Kasumi-1 (cell line): Measurements from ENCODE around the gene CDC6.
A peak's percentile ranks its signal among the peaks of the same experiment; 100 is the strongest.

ENCODE experiments used
- DNase-seq, 2 experiments: peaks; one replicate each; lab custom pipeline; 2025; lab: John Stamatoyannopoulos, UW

The CDC6 gene

DNA sequence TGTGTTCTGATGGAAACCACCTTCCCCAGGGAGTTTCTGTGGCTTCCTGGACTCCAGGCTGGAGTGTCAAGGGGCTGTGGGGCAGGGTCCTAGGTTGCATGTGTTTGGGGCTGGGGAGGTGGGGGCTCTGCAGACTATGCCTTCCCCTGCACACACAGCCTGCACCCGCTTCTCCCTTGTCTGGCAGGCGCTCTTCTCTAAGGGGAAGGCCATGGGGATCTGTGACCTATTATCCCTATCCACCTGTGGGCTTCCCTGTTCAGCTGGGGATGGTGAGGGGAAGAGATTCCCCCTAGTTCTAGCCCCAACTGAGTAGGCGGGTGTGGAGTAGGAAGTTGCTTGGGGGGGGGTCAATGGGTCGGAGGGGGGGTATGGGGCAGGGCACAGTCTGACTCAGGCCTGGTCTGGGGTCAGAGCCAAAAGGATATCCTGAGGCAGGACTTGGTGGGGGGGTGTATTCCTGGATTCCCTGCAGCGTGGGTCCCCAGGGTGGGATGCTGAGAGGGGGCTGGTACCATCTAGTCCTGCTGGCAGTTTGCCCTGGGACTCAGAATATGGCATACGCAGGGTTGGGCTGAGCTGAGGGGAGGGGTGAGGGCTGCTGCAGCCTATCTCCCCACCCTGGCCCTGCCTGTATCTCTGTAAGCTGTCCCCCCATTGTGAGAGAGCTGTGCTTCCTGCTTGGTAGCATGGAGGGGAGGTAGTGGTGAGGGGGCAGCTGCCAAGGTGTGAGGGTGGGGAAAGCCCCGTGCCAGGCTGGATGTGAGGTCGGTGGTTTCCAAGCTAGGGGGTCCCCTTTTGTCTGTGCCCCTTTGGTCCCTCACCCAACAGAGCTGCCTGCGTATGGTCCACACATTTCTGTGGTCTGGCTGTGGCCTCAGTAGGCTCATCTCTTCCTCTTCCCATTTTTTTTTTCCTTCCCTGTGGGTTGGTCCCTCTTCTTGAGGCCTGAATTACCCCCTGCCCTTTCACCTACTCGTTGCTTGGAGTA is 36.0 kb downstream of the CDC6 start:
- peak; percentile 33 to 46 for DNase-seq

DNA sequence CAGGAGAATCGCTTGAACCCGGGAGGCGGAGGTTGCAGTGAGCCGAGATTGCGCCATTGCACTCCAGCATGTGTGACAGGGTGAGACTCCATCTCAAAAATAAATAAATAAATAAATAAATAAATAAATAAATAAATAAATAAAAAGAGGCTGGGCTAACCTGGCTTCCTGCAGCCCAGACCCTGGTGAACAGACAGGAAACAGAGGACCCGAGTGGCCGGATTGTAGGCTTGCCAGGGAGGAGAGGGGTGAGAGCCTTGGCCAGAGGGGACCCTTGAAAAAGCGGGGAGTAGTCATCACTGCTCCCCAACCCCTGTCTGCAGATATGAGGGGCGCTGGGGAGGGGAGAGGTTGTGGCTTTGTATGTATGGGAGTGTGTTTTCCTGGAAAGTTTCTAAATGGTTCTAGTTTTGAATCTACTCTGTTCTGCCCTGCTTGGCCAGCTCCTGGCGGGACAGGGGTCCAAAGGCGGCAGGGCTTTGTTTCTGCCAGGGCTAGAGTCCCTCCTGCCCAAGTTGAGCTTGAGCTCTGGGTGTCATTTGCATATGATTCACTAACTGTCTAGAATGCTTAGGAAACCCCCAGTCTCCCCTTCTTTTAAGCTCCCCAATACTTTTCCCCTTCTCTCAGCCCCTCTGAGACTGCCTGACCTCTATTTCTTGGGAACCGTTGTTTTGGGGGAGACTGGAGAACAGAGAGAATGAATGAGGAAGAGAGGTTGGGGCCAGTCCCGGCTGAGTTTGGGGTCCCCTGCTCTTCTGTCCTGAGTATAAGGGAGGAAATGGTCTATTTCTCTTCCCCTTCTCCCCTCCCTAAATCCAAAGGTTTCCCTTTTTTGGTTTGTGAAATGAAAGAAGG is 37.7 kb downstream of the CDC6 start:
- no peak for DNase-seq

DNA sequence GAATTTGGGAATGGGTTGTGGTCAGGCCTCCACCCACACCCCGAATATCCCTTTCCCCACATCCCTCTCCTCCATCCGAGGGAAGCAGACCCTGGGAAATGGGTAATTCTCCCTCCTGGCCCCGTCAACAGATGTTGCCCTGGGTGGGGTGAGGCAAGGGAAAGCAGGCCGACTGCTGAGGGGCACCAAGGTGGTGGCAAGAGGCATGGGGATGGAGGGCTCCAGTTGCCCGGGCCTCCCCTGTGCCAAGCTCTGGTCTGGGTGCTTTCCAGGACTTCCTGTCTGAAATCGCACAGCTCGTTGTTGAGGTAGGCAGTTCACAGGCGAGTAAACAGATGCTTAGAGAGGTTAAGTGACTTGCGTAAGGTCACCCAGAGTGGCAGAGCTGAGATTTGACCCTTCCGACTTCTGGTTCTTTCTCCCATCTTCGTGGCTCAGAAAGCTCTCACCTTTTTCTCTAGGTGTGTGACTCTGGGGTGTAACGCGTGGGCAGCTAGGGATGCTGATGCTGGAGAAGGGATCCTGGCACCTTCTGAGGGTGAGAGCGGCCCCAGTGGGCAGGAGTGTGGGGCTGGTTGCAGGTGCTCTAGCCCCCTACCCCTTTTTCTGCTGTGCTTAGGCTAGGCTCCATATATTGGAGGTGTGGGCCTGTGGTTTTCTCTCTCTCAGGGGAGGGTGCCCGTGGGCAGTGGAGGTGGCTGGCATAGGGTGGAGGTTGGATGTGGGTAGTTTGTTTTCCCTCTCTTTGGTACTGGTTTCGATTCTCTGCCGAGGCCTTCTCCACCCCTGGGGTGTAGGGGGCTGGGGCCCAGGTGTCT is 38.5 kb downstream of the CDC6 start:
- DNase-seq: no peak

DNA sequence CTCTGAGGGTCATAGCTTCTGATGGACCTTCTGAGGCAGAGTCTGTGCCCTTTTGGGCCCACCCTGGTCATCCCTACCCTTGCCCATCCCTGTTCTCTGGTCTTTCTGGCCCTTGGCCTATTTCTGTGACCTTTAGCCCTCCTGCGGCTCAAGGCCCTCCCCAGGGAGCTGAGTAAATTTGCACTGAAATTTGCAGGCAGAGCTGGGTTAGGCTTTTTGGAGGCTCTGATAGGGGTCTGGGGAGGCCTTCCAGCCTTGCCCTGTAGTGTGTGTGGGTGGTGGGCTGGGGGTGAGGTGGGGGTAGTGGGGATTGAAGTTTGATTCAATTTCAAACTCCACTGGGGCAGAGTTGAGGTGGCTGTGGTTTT is 39.1 kb downstream of the CDC6 start:
- no peak for DNase-seq

DNA sequence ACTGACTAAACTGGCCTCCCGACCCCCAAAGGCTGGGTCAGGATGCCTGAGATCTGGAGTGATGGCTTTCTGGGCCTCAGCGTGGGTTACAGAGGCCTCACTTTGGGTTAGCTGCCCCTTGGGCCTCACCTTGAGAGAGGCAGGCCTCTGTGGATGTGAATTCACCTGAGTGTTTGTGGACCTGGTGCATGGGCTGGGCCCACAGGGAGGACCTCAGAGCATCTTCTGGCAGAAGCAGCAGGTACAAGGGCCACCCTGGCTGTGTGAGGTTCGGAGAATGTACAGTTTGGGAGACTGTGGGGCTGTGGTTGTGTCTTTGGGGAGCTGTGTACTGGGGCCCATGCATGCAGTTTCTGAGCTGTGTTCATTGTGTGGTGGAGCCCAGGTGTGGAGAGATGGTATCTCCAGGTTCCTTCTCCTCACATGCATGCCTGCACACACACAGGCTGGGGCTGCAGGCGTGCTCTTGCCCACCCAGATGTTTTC is 39.6 kb downstream of the CDC6 start:
- no peak for DNase-seq

DNA sequence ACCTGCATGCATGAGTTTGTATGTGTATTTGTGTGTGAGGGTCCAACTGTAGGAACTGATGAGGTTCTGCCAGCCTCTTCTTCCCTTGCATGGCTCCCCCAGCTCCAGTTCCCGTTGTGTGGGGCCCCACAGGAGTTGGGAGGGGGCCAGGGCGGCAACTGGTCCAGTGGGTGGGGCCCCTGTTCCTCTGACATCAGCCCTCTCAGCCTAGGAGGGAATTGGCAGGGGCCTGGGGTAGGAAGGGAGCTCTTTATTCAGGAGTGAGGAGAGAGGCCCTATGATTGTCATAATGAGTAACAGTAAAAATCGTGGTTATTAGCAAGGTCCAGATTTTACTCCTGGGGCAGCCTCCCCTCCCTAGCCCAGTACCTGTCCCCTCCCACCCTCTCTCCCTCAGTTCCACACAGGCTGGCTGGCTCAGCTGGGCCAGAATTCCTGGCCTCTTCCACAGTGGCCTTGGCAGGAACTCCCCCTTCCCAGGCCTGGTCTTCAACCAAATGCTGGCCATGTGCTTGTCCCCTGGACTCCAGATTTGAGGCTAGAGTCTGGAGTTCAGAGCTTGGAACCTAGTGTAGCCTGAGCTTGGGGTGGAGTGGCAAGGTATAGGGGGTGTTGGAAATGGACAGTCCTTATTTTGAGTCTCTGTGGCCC is 40.2 kb downstream of the CDC6 start:
- DNase-seq: no peak

DNA sequence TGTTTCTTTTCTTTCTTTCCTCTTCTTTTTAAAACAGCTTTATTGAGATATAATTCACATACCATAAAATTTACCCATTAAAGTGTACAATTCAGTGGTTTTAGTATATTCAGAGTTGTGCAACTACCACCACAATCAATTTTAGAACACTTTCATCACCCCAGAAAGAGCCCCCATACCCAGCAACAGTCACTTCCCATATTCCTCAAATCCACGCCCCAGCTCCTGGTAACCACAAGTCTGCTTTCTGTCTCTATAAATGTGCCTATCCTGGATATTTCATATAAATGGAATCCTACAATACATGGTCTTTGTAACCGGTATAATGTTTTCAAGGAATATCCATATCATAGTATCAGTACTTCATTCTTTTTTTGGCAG is 40.7 kb downstream of the CDC6 start:
- DNase-seq: no peak

DNA sequence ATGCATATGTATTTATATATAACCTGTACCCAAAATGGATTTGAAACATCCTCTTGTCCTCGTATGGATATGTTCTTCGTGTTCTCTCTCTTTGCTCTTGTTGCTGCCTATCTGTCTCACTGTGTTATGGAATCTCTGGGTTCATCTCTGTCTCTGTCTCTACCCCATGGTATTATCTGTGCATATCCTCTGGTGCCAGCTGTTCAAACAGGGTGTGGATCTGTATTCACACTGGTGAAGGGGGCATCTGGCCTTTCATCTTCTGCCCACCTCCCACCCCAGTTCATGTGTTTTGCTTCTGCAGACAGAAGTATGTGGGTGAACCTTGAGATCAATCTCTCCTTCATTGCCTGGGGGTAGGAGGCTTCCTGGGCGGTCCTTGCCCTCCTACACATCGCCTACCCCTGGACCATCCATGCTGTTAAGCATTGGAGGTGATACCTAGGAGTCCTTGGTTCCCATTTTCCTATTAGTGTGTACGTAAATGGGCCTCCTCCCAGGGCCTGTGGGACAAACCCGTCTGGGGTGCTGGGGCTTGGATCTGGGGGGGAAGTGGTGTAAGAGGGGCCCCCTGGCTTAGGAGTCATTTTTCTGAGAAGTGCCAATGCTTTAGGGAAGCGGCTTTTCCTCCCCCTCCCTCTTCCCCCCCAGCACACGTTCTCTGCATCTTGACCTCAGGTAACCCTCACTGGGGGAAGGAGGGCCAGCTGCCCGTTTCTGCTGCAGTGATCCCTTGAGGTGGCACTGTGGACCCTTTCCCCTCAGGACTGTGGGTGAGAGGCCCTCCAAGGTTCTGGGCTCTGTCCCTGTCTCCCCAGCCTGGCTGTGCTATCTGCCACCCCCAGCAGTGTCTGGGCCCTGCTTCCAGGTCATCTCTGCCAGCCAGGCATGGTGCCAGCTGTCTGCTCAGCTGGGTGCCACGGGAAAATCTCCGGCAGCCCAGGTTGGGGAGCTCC is 42.4 kb downstream of the CDC6 start:
- peak; percentile 75 to 81 for DNase-seq

DNA sequence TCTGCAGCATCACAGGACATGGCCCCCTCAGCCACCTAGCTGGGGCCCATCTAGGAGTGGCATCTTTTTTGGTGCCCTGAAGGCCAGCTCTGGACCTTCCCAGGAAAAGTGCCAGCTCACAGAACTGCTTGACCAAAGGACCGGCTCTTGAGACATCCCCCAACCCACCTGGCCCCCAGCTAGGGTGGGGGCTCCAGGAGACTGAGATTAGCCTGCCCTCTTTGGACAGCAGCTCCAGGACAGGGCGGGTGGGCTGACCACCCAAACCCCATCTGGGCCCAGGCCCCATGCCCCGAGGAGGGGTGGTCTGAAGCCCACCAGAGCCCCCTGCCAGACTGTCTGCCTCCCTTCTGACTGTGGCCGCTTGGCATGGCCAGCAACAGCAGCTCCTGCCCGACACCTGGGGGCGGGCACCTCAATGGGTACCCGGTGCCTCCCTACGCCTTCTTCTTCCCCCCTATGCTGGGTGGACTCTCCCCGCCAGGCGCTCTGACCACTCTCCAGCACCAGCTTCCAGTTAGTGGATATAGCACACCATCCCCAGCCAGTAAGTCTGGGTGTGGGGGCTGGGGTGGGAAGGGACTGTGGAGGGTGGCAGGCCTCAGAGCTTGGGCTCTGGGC is 43.3 kb downstream of the CDC6 start:
- no peak for DNase-seq

DNA sequence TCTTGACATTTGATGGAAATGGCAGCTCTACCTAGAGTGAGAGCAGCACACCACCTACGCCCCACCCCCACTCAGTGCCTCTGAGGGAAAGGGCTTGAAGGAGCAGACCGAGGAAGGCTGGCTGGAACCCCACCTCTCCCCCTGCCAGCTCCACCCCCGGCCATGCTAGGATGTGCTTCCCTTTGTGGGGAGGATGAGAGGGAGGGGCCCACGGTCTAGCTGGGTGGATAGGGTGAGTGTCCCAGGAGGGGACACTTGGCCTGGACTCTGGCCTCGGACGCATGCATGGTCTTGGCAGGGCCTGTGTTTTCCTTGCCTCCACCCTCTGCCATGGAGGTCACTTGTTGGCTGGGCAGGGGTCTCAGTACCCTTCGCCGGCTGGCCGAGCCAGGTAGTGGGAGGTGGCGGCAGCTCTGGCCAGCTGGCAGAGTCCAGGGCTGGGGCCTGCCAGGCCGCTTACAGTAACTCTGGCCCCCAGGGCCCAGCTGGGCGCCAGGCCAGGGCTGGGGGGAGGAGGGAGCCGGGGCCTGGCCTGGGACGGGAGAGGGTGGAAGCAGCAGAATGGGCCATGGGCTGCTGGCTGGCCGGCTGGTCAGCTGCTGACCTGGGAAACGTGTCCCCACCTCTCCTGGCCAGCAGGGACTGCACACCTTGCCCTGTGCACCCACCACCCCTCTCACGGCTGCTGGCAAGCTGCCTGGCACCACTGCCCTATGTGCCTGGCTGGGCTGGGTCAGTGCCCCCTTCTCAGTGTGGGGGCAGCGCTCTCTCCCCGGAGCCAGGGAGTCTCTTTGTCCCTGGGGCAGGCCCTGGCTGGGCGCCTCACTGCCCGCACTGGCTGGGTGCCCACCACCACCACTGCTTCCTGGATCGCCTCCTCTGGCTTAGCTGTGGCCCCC is 44.3 kb downstream of the CDC6 start:
- DNase-seq: no peak

DNA sequence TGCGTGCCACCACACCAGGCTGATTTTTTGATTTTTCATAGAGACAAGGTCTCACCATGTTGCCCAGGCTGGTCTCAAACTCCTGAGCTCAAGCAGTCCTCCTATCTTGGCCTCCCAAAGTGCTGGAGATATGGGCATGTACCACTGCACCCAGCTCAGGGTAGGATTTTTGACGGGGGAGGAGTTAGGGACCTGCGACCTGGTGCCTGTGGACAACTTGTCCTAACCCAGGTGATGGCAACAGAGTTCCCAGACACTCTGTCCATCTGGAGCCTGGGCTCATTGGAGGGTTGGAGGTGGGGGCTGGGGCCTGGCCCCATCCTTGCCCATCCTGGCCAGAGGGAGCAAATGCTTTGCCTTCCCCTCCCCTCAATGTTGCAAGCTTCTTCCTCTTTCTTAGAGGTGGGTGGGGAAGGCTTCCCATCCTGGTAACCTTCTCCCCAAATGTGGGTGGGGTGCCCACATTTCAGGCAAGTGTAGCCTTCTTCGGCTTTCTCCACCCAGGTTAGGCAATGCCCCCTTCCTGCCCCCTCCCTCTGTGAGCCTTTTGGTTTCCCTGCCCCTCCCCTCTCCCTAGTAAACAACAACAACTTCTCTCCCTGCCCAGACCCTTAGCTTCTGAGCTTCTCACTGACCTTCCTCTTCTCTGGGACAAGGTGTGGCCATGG is 46.2 kb downstream of the CDC6 start:
- peak in 1 of 2 experiments; percentile 17 for DNase-seq

DNA sequence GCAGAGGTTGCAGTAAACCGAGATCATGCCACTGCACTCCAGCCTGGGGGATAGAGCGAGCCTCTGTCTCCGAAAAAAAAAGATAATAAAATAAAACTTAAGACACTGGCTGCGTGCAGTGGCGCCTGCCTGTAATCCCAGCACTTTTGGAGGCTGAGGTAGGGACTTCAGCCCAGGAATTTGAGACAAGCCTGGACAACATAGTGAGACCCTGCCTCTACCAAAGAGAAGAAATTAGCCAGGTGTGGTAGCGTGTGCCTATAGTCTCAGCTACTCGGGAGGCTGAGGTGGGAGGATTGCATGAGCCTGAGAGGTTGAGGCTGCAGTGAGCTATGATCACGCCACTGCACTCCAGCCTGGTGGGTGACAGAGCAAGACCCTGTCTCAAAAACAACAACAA is 47.9 kb downstream of the CDC6 start:
- no peak for DNase-seq

DNA sequence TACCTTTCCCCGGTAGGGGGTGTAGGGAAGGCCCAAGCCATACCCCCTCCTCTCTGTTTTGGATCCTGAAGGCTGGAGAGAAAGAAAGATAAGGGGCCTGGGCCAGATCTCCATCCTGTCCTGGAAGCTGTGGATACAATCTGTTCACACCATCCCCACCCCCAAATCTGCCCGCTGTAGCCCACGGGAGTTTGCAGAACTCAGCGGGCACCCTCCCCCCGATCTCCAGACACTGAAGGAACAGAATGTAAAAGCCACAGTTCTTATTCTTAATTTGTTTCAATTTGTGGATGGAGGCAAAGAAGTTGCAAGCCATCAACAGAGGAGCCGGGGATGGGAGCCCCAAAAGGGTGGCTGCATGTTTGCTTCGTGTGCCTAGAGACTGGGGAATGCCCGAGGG is 49.7 kb downstream of the CDC6 start:
- DNase-seq: no peak

DNA sequence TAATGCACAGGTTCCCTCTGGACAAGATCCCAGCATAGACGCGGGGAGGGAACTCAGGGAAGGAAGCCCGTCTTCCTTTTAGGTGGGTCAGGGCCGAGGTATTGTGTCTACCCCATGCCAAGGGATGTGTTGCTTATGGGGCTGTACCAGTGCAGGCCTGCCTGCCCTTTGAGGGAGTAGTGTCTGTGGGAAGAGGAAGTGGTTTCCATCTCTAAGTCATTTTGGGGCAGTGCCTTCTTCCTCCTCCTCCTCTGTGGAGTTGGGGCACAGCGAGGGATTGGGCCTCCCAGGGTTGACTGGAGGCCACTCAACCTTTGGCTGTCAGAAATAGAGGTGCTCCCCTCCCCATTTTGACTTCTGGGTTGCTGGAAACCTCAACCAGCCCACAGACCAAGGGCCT is 50.4 kb downstream of the CDC6 start:
- DNase-seq: peak; percentile 42 to 45

DNA sequence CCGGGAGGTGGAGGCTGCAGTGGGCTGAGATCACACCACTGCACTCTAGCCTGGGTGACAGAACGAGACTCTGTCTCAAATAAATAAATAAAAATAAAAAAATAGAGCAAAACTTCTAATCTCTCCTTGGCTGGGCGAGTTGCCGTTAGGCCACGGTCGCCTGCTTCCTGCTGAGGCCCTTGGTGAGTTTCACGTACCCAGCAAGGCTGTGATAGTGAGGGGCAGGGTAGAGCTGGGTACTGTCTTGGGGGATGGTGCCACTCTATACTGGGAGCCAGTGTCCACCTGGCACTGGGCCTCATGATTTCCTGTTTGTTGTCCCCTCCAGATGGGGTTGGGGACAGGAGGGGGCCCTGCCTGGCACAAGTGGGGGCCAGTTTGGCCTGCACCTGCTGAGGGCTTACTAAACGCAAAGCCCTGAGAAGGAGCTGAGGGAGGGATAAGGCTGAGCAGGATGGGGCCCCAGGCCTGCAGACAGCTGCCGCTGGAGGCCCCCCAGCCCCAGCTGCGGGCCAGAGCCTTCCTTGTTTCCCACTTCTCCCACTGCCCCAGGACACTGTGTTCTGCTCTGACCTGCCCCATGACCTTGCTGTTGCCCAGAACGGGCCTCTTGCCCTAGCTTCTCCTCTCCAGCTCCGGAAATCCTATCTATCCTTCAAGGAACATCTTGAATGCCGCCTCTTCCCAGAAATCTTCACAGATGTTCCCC is 51.4 kb downstream of the CDC6 start:
- peak in 1 of 2 experiments; percentile 43 for DNase-seq

DNA sequence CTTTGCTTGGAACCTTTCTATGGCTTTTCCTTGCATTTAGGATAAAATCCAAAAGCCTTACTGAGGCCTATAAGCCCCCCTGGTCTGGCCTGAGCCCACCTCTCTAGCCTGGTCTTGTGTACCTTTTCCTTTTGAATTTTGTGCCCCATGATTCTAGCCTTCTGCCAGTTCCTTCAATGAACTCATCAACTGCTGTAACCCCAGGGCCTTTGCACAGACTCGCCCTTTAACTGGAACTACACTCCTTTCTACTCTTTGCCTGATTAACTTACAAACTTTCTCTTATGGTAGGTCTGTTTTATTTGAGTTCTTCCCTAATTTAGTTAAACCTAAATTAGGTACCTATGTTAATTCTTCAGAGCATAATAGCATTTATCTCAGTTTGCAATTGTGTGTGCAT is 52.6 kb downstream of the CDC6 start:
- DNase-seq: no peak
